GM23338 (cell line): ENCODE data around the gene PIGH. TPM values are rescaled to one million over a fixed set of nuclear protein-coding genes. Genes with fewer than 3 reads are reported as not detected.

Source experiments
- ATAC-seq: fragments of 200-7000 bp; cut with Tn5 transposase; 3 replicates; pipeline ENCODE4 v1.9.1; 2020
- DNase-seq: peaks from one replicate; pipeline ENCODE4 v3.0.0-alpha.2; 2015; ENCODE audit warnings: low spot score
- H2AFZ ChIP-seq: fragments of 200-600 bp; sonication (generic); 2 replicates; pipeline ENCODE4 v1.8.0; 2016; ENCODE audit warnings: antibody characterized with exemption, mild to moderate bottlenecking, moderate library complexity
- H3F3A ChIP-seq: fragments of 200-600 bp; sonication (generic); replicated peaks from 2 replicates; pipeline ENCODE4 v1.8.0; 2017; ENCODE audit warnings: antibody characterized with exemption, mixed run types, low read depth
- H3K27ac ChIP-seq: fragments of 200-600 bp; sonication (generic); 2 replicates; pipeline ENCODE4 v1.6.1; 2016; ENCODE audit warnings: low read depth
- H3K27me3 ChIP-seq: fragments of 200-600 bp; sonication (generic); 2 replicates; pipeline ENCODE4 v1.8.0; 2016; ENCODE audit warnings: mild to moderate bottlenecking, mixed run types, moderate library complexity; ENCODE audit not compliant: insufficient read depth
- H3K36me3 ChIP-seq: fragments of 200-600 bp; sonication (generic); 2 replicates; pipeline ENCODE4 v1.8.0; 2016; ENCODE audit warnings: mild to moderate bottlenecking; ENCODE audit not compliant: insufficient read depth
- H3K4me1 ChIP-seq: fragments of 200-600 bp; sonication (generic); 2 replicates; pipeline ENCODE4 v1.8.0; 2016; ENCODE audit warnings: mild to moderate bottlenecking, moderate library complexity; ENCODE audit not compliant: insufficient read depth
- H3K4me2 ChIP-seq: fragments of 200-600 bp; sonication (generic); 2 replicates; pipeline ENCODE4 v1.7.1; 2017; ENCODE audit warnings: mixed run types
- H3K4me3 ChIP-seq: fragments of 200-600 bp; sonication (generic); 2 replicates; pipeline ENCODE4 v1.6.1; 2016; ENCODE audit warnings: mixed run types
- H3K79me2 ChIP-seq: fragments of 200-600 bp; sonication (generic); replicated peaks from 2 replicates; pipeline ENCODE4 v1.8.0; 2017; ENCODE audit warnings: mild to moderate bottlenecking; ENCODE audit not compliant: insufficient read depth
- H3K9me2 ChIP-seq: fragments of 200-600 bp; sonication (generic); 2 replicates; pipeline ENCODE4 v1.8.0; 2017; ENCODE audit not compliant: insufficient read depth
- H4K20me1 ChIP-seq: fragments of 200-600 bp; sonication (generic); replicated peaks from 2 replicates; pipeline ENCODE4 v1.8.0; 2017; ENCODE audit warnings: mild to moderate bottlenecking; ENCODE audit not compliant: insufficient read depth
- H3K27ac Mint-ChIP-seq: 2 replicates; pipeline ENCODE4 v1.8.0; 2020; ENCODE audit warnings: inconsistent platforms, mild to moderate bottlenecking, moderate library complexity, mixed read lengths
- H3K27me3 Mint-ChIP-seq: 3 replicates; pipeline ENCODE4 v1.8.0; 2022; ENCODE audit warnings: low read depth, mild to moderate bottlenecking, moderate library complexity, mixed read lengths, inconsistent platforms; ENCODE audit not compliant: insufficient read depth, poor library complexity
- H3K36me3 Mint-ChIP-seq: 3 replicates; pipeline ENCODE4 v1.8.0; 2021; ENCODE audit warnings: low read depth, mild to moderate bottlenecking, inconsistent platforms, moderate library complexity, mixed read lengths
- H3K4me1 Mint-ChIP-seq: 3 replicates; pipeline ENCODE4 v1.8.0; 2020; ENCODE audit warnings: mild to moderate bottlenecking, inconsistent platforms, mixed read lengths
- H3K4me3 Mint-ChIP-seq: 3 replicates; pipeline ENCODE4 v1.8.0; 2021; ENCODE audit warnings: moderate library complexity, mild to moderate bottlenecking, inconsistent platforms, mixed read lengths
- H3K9me3 Mint-ChIP-seq: 3 replicates; pipeline ENCODE4 v1.8.0; 2020; ENCODE audit warnings: moderate library complexity, mild to moderate bottlenecking, inconsistent platforms, mixed read lengths
- CREB1 ChIP-seq: fragments of 250-450 bp; sonication (Bioruptor Pico); IDR thresholded peaks from 2 replicates; pipeline ENCODE4 v1.5.0; 2020; ENCODE audit warnings: low read depth, mild to moderate bottlenecking, moderate library complexity
- CTCF ChIP-seq, 2 experiments: fragments of 200-600 bp in 1 of 2; sonication (generic) in 1 of 2; conservative IDR thresholded peaks; 2 replicates each; pipeline versions ENCODE4 v1.5.1 to v1.6.1; 2016 to 2017; ENCODE audit warnings: antibody characterized with exemption in 2 of 2, low read depth in 2 of 2, mild to moderate bottlenecking in 2 of 2, moderate library complexity in 1 of 2
- ETS1 ChIP-seq: IDR thresholded peaks from 2 replicates; pipeline ENCODE4 v1.6.1; 2016; ENCODE audit warnings: antibody characterized with exemption
- EZH2 ChIP-seq: fragments of 200-600 bp; sonication (generic); IDR thresholded peaks from one replicate; pipeline ENCODE4 v1.8.0; 2017; ENCODE audit warnings: antibody characterized with exemption, mild to moderate bottlenecking, low read depth; ENCODE audit not compliant: unreplicated experiment
- EZH2phosphoT487 ChIP-seq: fragments of 200-600 bp; sonication (generic); IDR thresholded peaks from one replicate; pipeline ENCODE4 v1.8.1; 2018; ENCODE audit warnings: antibody characterized with exemption; ENCODE audit not compliant: unreplicated experiment
- JUNB ChIP-seq: IDR thresholded peaks from one replicate; pipeline ENCODE4 v1.6.1; 2016; ENCODE audit warnings: antibody characterized with exemption; ENCODE audit not compliant: unreplicated experiment
- POLR2AphosphoS5 ChIP-seq: IDR thresholded peaks from 2 replicates; pipeline ENCODE4 v1.6.1; 2016; ENCODE audit warnings: antibody characterized with exemption, low read depth
- REST ChIP-seq: IDR thresholded peaks from one replicate; pipeline ENCODE4 v1.6.1; 2018; ENCODE audit warnings: antibody characterized with exemption; ENCODE audit not compliant: unreplicated experiment
- STAT1 ChIP-seq: IDR thresholded peaks from one replicate; pipeline ENCODE4 v1.6.1; 2016; ENCODE audit warnings: antibody characterized with exemption; ENCODE audit not compliant: unreplicated experiment
- ZNF114 ChIP-seq: fragments of 250-450 bp; sonication (Bioruptor Pico); IDR thresholded peaks from 2 replicates; pipeline ENCODE4 v1.5.0; 2020; ENCODE audit warnings: mild to moderate bottlenecking, moderate library complexity
- ZNF331 ChIP-seq: fragments of 250-450 bp; sonication (Bioruptor Pico); IDR thresholded peaks from 2 replicates; pipeline ENCODE4 v1.5.0; 2020; ENCODE audit warnings: low read depth, mild to moderate bottlenecking, moderate library complexity
- polyA plus RNA-seq: library from polyadenylated mRNA; unstranded; fragments of >200 nt; fragmentation: Nextera tagmentation; extraction: Ambion mirVana; gene quantifications from 2 replicates; pipeline ENCODE4 v1.2.1, GENCODE V29; 2016
- total RNA-seq: library from RNA; depleted of rRNA; stranded (reverse); fragments of >200 nt; shearing (Covaris generic); gene quantifications from 2 replicates; pipeline ENCODE4 v1.2.3, GENCODE V29; 2014

PIGH gene
- total and polyA plus RNA-seq, 2 experiments from 2014 or later: 8.7 to 9.3 TPM

GRCh38 chr14:67575684-67576083, 24.4 kb downstream of the PIGH start:
- no peak for TF ChIP-seq STAT1
- no peak for TF ChIP-seq ZNF114 (CRISPR knock-in tag)
- no peak for TF ChIP-seq CTCF (conservative IDR thresholded peaks at IDR 0.05; ENCODE audit: low read depth in 2 of 2)
- no peak overlapping the region for H3K4me3 ChIP-seq
- no peak overlapping the region for H3K27ac Mint-ChIP-seq

GRCh38 chr14:67574806-67575205, 25.3 kb downstream of the PIGH start:
- no peak overlapping the region for H3K4me2 ChIP-seq
- ATAC-seq (no peak), DNase-seq (no peak)
- no peak overlapping the region for H3K4me3 Mint-ChIP-seq
- H3K9me2 ChIP-seq: no peaks in the 10 kb centered on the region
- H3K79me2 ChIP-seq: no peaks in the 10 kb centered on the region
- H4K20me1 ChIP-seq: no peaks in the 10 kb centered on the region; the same call in 1 of the 2 replicates
- no peaks in the 10 kb centered on the region for H3K27me3 ChIP-seq
- no peaks in the 10 kb centered on the region for H3F3A ChIP-seq
- no peaks in the 10 kb centered on the region for H3K4me1 ChIP-seq
- H3K36me3 ChIP-seq: no peaks in the 10 kb centered on the region
- H3K36me3 Mint-ChIP-seq: peaks cover 25% of the 10 kb centered on the region
- H2AFZ ChIP-seq: no peak overlapping the region
- H3K4me1 Mint-ChIP-seq: peaks cover 5% of the 10 kb centered on the region
- H3K27ac Mint-ChIP-seq: no peak overlapping the region
- H3K4me3 ChIP-seq: no peak overlapping the region
- H3K27me3 Mint-ChIP-seq: peaks cover 4% of the 10 kb centered on the region
- no peak overlapping the region for H3K27ac ChIP-seq
- H3K9me3 Mint-ChIP-seq: no peaks in the 10 kb centered on the region
- no peak for TF ChIP-seq POLR2AphosphoS5
- no peak for TF ChIP-seq EZH2phosphoT487
- TF ChIP-seq CREB1 (CRISPR knock-in tag): no peak
- no peak for TF ChIP-seq EZH2
- no peak for TF ChIP-seq JUNB
- no peak for TF ChIP-seq ZNF114 (CRISPR knock-in tag)
- no peak for TF ChIP-seq ZNF331 (CRISPR knock-in tag)
- TF ChIP-seq ETS1: no peak
- no peak for TF ChIP-seq REST

More at GRCh38 chr14:67575684-67576083, 24.4 kb downstream of the PIGH start:
- no peaks in the 10 kb centered on the region for H3F3A ChIP-seq
- H3K27me3 ChIP-seq: no peaks in the 10 kb centered on the region
- ATAC-seq: no peak
- peaks cover 5% of the 10 kb centered on the region; the same call in 2 of the 3 replicates for H3K4me1 Mint-ChIP-seq
- no peaks in the 10 kb centered on the region for H3K79me2 ChIP-seq
- H3K9me3 Mint-ChIP-seq: no peaks in the 10 kb centered on the region
- H3K4me3 Mint-ChIP-seq: no peak overlapping the region
- no peak overlapping the region for H2AFZ ChIP-seq
- no peak for DNase-seq
- no peaks in the 10 kb centered on the region for H3K36me3 ChIP-seq
- no peak overlapping the region for H3K27ac ChIP-seq
- no peaks in the 10 kb centered on the region for H3K4me1 ChIP-seq
- H3K27me3 Mint-ChIP-seq: peaks cover 4% of the 10 kb centered on the region
- H3K4me2 ChIP-seq: no peak overlapping the region
- no peaks in the 10 kb centered on the region; the same call in 1 of the 2 replicates for H4K20me1 ChIP-seq
- H3K9me2 ChIP-seq: no peaks in the 10 kb centered on the region
- H3K36me3 Mint-ChIP-seq: peaks cover 28% of the 10 kb centered on the region
